Right lobe of liver (tissue), 4 donors: ENCODE results near the gene ZNF823.

Experiments
- CTCF ChIP-seq, 4 donors: fragments of 200-600 bp in 3 of 4; fragments of 450-650 bp in 1 of 4; IDR thresholded peaks; one replicate each; pipeline versions ENCODE4 v1.5.1 to v1.8.0; 2016 to 2022; ENCODE audit warnings: antibody characterized with exemption in 4 of 4, mild to moderate bottlenecking in 2 of 4
- POLR2A ChIP-seq: fragments of 450-650 bp; IDR thresholded peaks from one replicate; pipeline ENCODE4 v1.6.1; 2017; ENCODE audit warnings: antibody characterized with exemption, mild to moderate bottlenecking
- donor health status: DM: no; HTN: no; CAD: no.
- donor health status: DM: no; HTN: no; CAD: no.
- donor health status: DM: no; HTN: yes; CAD: no.

- TF ChIP-seq POLR2A = no peak
- peak in 2 of 4 donors; percentile 13 to 17 for TF ChIP-seq CTCF (IDR thresholded peaks at IDR 0.05)
These were observed 44.9 kb downstream of the ZNF823 start for GRCh38 chr19:11693505-11694499.
